Measurements from ENCODE around the gene CCDC27.

- TF ChIP-seq CTCF (IDR thresholded peaks at IDR 0.05) = no peak
- no peak for TF ChIP-seq POLR2AphosphoS5 (IDR thresholded peaks at IDR 0.05)
- no peak for TF ChIP-seq POLR2A (IDR thresholded peaks at IDR 0.05; ENCODE audit: low read depth)
- TF ChIP-seq EP300 (IDR thresholded peaks at IDR 0.05) = no peak
Observed at GRCh38 chr1:3762151-3762872, 10.1 kb downstream of the CCDC27 start.

Data from esophagus muscularis mucosa (tissue), 4 donors.